NCI-H524 (cell line): ENCODE measurements around the gene CFAP70.

ENCODE experiments used
- DNase-seq, 2 experiments: peaks; one replicate each; lab custom pipeline; 2025; lab: John Stamatoyannopoulos, UW

Gene CFAP70

GRCh38 chr10:73215749-73216148, 142.9 kb downstream of the CFAP70 start:
- no peak for DNase-seq

- no peak for DNase-seq
Measured at GRCh38 chr10:73211106-73211811, 147.4 kb downstream of the CFAP70 start.

GRCh38 chr10:73210395-73211105, 148.1 kb downstream of the CFAP70 start:
- DNase-seq, result no peak

- no peak for DNase-seq
Measured at GRCh38 chr10:73209705-73210104, 149.0 kb downstream of the CFAP70 start.

- DNase-seq, result no peak
Measured at GRCh38 chr10:73207883-73208282, 150.8 kb downstream of the CFAP70 start.

GRCh38 chr10:73206385-73206784, 152.3 kb downstream of the CFAP70 start:
- no peak for DNase-seq

GRCh38 chr10:73205890-73206289, 152.8 kb downstream of the CFAP70 start:
- DNase-seq, result no peak

- no peak for DNase-seq
Measured at GRCh38 chr10:73205081-73205480, 153.6 kb downstream of the CFAP70 start.
